HG03135 (cell line): ENCODE results near the gene ADH1A.
"Not testable (repeated sequence)": the region's sequence is repeated elsewhere in the genome, so short reads cannot be mapped to it uniquely, and the experiment has no call there.

Source experiments
- ATAC-seq: cut with Tn5 transposase; IDR thresholded peaks from one replicate; pipeline ENCODE4 v1.9.1; 2021; ENCODE audit warnings: mild to moderate bottlenecking, moderate library complexity; ENCODE audit not compliant: unreplicated experiment

The ADH1A gene

DNA sequence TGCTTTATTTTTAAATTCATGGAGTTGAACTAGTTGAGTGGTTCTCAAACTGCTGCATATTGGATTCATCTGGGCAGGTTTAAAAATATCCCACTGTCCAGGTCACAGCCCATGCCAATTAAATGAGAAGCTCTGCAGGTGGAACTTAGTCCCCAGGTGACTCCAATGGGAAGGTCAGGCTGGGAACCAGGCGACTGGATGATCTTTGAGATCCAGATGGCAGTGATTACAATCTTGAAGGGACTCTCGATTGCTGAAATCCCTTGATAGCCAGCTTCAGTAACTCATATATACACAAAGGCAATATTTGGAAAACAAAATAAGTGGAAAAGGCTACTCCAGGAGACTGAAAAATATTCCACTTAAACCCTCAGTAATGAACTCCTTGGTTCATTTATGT, 8.1 kb downstream of the ADH1A start:
- ATAC-seq = no peak

DNA sequence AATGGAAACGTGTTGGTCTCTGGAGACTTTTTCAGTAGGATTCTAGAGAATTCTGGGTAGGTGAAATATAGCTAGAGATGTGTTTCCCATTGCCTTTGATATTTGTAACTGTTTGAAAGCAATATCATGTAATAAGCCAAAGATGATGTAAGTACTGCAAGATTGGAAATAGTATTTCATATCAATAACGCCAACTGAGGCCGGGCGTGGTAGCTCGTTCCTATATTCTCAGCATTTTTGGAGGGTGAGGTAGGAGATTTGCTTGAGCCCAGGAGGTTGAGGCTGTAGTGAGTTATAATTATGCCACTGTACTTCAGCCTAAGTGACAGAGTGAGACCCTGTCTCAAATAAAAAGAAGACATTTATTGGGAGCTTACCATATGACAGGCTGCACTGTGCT, 9.5 kb downstream of the ADH1A start:
- no peak for ATAC-seq

GRCh38 chr4:99276417-99276816, 14.4 kb downstream of the ADH1A start:
- ATAC-seq = no peak

- no peak for ATAC-seq
Measured at GRCh38 chr4:99275885-99276284, 14.9 kb downstream of the ADH1A start.

- no peak for ATAC-seq
Measured at GRCh38 chr4:99275050-99275449, 15.7 kb downstream of the ADH1A start.

DNA sequence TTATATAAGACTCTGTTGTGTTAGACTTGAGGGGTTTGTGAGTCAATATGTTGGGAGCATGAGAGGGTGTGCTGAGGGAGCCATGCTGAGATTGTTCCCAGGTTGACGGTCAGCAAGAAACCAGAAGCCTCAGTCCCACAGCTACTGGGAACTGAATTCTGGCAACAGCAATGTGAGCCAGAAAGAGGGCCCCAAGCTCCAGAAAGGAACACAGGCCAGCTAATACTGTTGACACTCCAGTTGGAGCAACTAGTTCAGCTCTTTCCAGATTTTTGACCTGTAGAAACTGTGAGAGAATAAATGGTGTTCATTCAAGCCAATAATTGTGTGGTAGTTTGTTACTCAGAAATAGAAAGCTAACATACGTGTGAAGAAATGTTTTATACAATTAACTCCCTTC, 17.1 kb downstream of the ADH1A start:
- no peak for ATAC-seq

GRCh38 chr4:99264927-99265326, 25.9 kb downstream of the ADH1A start:
- no peak for ATAC-seq

DNA sequence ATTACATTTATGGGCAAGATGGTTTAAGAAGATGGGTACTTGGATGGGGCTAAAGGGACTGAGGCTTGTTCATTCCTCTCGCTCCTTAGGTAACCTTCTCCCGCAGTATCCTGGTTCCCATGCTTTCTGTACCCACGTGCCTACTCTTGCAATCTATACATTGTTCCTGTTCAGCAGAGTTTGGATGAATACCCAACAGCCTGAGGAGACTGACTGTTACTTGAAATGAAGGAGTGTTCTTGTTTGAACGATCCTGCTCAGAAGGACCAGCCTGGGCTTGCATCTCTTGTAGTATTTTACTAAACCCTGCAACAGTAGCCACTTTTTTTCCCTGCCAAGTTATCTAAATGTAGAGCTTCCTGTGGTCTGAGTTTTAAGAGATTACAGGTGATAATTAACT, 38.0 kb downstream of the ADH1A start:
- ATAC-seq = no peak

GRCh38 chr4:99248714-99249113, 42.1 kb downstream of the ADH1A start:
- ATAC-seq = no peak

DNA sequence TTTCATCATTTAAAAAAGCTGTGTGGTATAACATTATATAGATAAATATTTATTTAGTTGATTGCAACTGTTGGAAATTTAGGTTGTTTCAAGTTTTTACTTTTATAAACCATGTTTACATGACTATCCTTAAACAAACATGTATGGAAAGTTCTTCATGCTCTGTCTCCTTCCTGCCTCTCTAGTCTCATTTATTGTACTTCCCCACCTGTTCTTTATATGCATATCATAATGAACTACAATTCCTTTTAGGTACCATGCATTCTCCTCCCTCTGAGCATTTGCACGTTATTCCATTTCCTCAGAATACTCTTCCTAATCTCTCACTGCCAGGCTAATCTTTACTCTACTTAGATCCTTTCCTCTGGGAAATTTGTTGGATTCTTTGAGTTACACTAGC, 54.8 kb downstream of the ADH1A start:
- no peak for ATAC-seq

DNA sequence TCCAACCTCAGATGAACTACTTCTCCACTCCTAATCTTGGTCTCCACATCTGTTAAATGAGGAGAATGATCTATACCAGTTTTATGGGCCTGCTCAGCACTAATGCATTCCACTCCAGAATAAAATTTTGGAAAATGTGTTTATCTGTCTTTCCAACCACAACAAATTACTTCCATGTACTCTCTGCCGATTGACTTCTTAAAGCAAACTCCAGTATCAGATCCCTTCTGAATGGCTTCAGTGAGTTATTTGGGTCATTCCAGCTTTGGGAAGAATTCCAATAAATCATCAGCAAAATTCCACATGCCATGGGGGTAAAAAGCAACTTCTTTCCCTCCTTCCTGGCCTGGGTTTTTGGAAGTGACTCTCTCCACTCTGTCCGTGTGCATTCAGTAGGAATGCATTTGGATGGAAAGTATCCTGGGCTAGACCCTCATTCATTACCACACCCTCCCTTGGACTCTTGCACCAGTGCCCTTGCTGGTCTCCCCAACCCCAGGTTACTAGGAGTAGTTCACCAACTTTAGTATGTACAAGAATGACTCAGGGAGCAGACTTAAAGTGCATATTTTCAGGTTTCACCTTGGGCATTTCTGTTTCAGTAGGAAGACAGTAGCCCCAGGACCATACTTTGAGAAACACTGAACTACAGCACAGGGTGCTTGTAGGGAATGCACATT, 56.3 kb downstream of the ADH1A start:
- ATAC-seq = no peak

GRCh38 chr4:99233397-99233796, 57.4 kb downstream of the ADH1A start:
- ATAC-seq = not testable (repeated sequence)

- not testable (repeated sequence) for ATAC-seq
Measured at GRCh38 chr4:99228706-99229105, 62.1 kb downstream of the ADH1A start.

- ATAC-seq = not testable (repeated sequence)
Measured at GRCh38 chr4:99227646-99228045, 63.1 kb downstream of the ADH1A start.
